G401.6 (cell line): ENCODE data around the gene ARL15.

ENCODE experiments used
- FAIRE-seq: peaks from 2 replicates; lab custom pipeline; 2012; peaks lifted over from hg19 to GRCh38; lab: Jason Lieb, UNC

ARL15 gene

DNA sequence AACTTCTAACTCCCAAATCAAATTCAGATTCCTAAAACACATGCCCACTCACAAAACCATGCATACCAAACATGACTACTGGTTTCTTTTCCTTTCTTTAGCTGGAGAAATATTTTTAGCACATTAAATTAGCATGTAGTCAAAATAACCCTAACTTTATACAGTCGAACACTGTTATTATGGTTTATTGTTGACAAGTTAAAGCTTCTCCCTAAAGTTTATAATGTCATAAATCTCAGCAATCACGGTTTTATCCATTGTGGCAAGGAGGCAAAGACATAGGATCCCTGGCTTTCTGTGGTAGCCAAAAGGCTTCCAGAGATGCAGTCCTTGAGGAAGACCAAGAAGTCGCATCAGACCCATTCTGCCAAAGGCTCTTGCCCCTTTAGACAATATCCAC, 27.5 kb downstream of the ARL15 start:
- no peak for FAIRE-seq

DNA sequence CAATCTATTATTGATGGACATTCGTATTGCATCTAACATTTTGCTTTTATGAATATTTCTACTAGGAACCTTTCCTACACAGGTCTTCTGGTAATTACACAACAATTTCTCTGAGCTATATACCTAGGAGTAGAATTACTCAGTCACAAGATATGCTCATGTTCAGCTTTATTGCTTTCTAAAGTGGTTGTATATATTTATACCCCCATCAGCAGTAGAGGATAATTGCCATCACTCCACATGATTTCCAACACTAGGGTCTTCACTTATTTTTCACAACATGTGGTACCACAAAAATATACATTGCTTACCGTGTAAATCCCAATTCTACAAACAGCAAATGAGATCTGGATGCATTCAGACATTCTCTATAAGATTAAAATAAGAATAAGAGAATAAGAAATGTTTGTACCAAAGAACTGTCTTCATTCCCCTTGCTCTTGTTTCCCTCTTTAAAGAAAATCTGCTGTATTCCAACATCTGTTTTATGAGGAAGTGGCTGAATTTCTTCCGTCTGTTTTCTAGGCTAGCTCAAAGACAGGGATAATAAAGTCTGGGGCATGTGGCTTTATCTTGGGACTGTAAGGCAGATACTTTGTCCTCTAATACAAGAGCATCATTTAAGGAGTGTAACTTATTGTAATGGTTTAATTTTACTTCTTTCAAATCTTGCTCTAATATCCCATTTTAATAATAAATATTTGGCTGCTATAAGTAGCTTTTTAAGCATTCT, 28.2 kb downstream of the ARL15 start:
- FAIRE-seq = no peak

DNA sequence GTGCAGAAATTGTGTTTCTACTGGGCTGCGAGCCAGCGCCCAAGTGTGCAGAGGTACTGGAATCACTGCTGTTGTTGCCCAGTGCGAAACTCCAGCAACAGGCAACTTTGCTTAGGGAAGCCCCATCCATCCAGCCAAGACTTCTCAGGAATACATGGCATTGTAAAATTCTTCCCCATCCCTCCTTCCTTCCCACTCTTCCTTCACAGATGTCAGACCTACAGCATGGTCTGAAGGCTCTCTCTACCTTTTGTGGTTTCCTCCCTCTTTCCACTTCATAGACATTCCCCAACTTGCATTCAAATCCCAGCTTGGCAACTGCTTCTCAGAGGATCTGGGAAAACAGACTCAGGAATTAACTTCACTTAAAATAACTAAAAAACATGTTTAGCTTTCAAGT, 30.4 kb downstream of the ARL15 start:
- no peak for FAIRE-seq

DNA sequence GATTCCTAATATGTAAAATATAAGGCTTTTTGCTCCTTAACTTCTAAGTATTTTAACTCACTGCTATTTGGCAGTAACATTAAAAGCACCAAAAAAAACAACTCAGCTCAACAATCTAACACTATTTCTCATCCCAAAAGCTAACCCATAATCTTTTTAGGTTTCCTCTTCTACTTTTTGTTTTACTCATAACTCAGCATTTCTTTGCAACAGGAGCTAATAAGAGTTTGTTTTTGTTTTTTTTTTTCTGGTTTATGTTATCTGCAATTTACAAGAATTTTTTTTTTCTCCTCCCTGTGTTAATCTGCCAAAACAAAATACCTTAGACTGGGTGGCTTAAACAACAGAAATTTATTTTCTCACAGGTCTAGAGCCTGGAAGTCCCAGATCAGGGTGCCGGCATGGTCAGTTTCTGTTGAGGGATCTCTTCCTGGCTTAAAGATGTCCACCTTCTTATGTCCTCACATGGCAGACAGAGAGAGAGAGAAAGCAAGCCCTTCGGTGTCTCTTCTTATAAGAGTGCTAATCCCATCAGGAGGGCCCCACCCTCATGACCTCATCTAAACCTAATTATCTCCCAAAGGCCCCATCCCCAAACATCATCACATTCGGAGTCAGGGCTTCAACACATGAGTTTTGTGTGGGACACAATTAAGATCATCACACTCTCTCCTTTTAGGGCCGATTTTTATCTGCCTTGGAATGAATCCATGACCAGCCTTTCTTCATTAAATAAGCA, 31.2 kb downstream of the ARL15 start:
- FAIRE-seq = no peak

DNA sequence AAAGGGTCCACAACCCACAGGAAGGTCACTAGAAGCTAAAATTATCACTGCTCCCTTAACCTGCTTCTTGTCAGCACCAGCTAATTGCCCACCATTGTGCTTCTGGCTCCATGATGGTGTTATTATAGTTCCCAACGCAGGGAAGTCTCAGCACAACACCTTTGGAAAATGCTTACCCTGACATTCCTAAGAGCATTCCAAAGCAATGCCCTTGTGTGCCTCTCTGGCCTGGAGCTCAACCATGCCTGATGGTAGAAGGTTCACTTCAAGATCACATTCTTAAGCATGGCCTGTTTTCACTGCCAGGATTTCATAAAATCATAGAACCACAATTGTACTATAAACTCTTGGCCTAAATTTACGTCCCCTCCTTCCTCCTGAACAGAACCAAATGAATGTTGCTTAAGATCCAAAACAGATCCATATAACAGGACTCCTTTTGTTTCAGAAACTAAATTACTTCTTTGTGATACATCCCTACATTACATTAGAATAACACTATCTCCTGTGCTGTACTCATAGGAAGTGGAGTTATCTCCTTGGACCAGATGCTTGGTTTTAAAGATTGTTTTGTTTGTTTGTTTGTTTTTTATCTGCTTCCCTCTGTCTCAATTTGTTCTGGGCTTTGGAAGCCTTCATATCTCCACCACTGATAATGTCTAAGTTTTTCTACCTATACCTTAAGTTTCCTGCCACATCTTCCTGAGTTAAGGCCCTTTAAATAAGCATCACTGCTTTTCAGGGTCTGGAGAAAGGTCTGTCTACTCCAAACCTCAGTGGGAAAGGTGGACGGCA, 32.1 kb downstream of the ARL15 start:
- FAIRE-seq = no peak

DNA sequence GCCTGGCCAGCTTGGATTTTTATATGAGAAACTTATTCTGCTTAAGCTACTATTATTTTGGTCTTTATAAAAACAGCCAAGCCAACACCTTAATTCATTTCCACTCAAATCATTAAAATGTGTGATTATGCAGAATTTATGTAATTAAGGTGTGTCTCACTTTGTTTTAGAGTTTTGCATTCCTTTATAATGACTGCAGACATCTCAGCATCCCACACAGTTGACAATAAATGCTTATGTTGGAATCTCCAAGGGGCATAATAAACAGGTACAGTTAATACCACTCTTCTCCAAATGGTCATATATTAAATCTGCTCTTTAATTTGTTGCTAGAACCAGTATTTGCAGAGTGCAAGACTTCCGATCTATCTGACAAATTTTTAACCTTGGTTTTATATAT, 34.3 kb downstream of the ARL15 start:
- no peak for FAIRE-seq

DNA sequence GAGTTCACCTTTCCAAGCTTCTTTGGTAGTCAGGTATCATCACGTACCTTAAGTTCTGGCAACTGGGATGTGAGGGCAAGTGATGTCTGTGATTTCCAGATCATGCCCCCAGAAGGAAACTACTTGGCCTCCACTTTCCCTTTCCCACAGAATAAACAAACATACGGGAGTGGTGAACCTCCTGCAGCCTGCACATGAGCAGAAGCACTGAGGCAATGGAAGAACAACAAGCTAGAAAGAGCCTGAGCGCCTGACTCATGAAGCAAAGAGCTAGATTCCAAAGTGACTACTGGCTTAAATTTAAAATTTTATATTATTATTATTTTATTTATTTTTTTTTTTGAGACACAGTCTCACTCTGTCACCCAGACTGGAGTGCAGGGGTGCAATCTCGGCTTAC, 35.0 kb downstream of the ARL15 start:
- no peak for FAIRE-seq

DNA sequence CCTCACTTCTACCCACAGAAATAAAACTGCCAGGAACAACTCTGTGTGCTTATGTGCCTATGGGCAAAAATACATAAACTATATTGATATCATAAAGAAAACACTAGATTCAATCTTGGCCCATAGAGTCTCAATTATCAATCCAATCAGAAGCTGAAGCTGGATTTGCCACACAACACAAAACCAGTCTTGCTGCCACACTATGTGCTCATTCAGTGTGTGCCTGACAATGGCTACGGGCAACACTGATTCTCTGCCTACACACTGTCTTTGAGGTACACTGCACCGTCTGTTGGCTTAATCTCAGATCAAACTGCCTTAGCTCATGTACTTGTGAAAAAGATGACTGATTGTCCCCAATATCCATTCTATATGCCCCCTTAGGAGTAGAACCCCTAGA, 35.4 kb downstream of the ARL15 start:
- FAIRE-seq = no peak

DNA sequence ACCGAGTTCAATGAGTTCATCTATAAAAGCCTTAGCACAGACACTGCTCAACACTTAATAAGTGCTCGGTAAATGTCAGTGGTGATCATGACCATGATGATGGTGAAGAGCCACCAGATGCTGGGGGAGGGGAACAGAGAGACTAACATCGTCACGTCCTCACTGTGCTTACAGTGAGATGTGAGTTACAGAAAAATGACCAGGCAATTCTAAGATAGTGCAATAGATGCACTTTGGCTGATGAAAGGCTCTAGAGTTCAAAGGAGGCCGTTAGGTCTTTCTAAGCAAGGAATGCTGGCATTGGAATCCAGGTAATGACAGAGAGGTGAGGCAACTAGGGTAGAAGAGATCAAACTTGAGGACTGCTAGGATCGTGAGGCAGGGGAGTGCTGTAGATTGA, 36.7 kb downstream of the ARL15 start:
- no peak for FAIRE-seq

DNA sequence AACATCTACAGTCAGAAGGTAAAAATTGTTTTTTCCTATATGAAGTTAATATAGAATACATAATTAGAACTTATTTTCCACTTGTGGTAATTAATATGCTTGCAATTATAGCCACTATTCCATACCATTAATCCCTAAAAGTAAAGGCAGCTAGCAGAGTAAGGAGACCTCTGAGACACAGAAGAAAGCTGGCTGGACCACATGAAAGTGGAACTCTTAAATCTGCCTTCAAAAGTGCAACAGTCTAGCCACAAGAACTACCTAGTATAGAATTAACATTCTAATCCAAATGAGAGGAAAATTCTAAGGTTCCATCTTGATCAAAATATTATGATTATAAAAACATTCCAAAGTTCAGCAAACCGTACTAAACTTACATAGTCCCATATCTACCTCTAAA, 37.6 kb downstream of the ARL15 start:
- no peak for FAIRE-seq

DNA sequence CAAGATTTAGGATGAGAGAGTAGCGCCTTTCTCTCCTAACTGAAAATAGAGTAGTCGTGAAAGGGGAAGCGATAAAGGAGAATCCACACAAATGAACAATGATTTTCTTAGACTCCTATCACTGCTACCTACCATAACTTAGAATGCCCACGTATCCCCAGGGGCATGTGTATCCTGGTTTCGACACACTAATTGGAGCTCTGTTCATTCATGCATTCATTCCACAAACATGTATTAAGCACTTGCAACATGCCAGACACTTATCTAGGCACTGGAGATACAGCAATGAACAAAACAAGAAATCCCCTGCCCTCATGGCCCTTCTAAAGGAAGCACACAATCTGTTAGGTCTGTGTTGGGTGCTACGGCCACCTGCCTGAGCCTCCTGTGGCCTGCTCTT, 40.0 kb downstream of the ARL15 start:
- FAIRE-seq = no peak

DNA sequence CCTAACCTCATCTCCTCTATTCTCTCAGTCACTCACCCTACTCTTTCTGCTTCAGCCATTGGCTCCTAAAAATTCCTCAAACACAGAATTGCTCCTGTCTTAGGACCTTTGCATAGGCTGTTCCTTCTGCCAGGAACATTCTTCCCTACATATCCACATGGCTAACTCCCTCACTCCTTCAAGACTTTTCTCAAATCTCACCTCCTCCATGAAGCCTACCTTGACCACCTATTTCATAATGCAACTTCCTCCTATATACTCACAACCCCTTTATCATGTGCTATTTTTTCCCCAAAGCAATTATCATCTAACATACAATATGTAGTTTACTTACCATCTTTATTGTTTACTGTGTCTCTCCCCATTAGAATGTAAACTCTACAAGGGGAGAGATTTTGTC, 45.8 kb downstream of the ARL15 start:
- no peak for FAIRE-seq

DNA sequence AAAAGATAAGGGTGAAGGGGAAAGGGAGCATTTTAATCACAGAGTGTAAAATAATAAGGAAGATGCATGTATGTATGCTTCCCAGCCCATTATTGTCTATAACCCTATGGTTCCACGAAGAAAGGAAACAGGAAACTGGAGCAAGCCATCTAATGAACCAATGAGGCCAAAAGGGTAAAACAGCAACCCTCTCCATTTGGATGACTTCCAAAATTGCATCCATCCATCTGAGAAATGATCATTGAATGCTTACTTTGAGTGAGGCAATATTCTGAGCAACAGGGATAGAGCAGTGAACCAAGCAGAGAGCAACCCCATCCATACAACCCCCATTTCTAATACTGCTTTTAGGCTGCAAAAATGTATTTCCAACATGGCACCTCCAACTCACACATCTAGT, 46.9 kb downstream of the ARL15 start:
- FAIRE-seq = no peak

DNA sequence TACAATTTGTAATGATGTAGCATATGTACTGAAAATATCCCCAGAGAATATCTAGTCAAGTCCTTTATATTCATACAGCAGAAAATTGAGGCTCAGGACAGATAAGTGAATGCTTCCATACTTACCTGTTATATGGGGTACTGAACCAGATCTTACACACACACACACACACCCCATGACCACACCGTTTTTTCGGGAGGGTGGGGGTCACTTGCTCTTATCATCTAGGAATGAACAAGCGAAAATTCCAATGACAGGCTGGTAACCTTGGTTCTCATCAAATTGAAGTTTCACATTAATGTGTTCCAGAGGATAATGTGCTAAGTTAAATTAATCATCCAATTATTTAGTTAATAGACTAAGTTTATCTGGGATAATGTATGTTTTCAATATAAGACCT, 48.8 kb downstream of the ARL15 start:
- FAIRE-seq = no peak

DNA sequence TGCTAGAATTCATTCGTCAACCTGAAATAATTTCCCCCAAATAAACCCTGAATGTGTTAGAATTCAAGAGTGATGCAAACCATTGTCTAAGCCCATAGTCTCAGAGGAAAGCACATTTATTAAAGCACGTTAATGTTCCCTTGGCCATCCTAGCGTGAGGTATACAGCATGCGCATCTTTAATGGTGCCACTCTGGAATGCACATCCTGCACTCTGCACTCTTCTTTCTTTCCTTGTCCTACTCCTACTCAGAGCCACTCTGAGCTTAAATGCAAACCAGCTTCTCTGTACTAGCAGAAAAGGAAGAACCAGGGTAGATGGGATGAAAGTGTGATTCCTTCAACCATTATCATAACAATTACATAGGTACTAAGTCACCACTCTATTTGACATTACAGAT, 50.4 kb downstream of the ARL15 start:
- no peak for FAIRE-seq

DNA sequence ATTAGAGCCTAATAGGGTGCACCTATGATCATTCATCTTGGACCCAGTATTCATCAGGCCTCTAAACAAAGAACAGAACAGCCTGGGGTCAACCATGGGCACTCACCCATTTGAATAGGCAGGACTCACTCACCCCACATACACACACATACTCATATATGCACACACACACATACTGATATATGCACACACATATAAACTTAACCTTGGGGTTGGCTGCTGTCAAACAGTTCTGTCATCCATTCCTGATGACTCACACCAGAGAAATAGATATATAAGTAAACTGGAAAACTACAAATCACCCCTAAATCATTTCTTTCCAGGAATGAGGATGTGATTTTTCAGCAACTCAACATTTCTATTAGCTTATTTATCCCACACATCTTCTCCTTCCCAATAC, 51.3 kb downstream of the ARL15 start:
- no peak for FAIRE-seq

DNA sequence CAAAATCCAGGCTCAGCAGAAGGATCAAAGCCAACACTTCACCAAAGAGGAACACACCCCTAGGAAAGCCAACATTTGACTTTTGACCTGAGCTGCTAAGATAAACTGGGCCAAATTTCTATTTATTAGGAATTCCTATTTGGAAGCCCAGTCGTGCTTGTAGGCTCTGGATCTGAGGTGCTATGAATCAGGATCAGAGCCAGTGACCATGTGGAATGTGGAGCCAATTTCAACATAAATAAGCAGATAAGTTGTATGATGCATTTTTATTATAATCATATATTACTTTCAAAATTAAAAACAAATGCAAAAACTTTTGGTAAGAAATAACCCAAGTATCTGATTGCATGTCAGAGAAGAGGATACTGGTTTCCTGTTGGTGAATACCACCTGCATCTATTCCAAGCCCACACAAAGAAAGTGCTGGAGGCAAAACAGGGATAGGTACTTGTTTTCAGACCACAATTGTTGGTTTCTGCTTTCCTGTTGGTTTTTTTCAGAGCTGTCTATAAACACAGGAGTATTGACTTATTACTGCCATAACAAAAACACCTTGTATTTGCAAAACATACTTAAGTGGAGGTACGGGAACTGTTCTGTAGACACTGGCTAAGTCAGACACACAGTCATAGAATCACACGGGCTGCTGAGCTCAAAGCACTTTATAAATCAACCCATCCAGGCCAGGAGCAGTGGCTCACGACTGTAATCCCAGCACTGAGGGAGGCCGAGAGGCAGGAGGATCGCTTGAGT, 52.8 kb downstream of the ARL15 start:
- no peak for FAIRE-seq

DNA sequence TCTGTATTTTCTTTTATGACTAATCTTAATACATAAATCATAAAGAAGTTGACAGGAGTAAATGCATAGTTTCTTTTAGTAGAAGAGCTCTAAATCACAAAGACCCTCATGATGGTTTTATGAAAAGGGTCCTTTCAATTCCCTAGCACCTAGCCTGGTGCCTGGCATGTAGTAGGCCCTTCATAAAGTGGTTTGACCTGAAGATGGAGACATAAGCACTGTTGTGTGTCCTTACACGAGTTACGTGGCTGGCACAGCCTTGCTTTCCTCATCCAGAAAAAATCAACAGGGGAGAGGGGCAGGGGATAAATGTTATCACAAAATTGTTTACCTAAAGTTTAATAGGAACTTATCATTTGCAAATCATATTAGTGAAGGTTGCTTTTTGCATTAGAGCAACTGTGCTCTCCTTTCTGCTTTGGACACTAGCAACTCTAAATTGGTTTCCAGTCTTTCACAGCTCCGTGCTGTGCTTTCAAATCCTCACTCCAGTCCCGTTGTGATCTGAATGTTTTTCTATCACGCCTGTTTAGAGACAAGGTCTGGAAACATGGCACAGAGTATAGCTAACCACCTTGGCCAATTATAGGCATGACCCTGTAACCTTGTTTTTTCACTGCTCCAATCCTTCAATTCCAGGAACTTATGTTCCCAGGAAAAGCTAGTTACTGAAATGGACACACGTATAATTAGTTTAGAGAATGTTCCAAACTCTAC, 55.7 kb downstream of the ARL15 start:
- FAIRE-seq = no peak

DNA sequence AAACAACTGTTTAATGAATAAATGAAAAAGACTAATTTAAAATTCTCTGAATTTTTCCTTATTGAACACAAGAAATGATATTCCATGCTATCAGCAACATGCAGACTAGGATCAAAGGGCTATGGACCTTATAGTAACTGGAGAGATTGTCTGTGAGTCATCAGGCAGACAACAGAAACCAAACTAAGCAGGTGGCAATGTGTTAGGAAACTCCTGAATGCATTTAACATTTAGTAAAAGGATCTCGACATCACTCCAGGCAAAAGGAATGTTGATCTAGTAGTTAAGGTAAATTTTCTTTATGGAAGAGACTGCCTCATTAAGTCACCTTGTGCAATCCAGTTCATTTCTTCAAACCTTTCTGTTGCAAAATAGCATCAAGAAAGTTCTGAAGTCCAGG, 58.4 kb downstream of the ARL15 start:
- no peak for FAIRE-seq

DNA sequence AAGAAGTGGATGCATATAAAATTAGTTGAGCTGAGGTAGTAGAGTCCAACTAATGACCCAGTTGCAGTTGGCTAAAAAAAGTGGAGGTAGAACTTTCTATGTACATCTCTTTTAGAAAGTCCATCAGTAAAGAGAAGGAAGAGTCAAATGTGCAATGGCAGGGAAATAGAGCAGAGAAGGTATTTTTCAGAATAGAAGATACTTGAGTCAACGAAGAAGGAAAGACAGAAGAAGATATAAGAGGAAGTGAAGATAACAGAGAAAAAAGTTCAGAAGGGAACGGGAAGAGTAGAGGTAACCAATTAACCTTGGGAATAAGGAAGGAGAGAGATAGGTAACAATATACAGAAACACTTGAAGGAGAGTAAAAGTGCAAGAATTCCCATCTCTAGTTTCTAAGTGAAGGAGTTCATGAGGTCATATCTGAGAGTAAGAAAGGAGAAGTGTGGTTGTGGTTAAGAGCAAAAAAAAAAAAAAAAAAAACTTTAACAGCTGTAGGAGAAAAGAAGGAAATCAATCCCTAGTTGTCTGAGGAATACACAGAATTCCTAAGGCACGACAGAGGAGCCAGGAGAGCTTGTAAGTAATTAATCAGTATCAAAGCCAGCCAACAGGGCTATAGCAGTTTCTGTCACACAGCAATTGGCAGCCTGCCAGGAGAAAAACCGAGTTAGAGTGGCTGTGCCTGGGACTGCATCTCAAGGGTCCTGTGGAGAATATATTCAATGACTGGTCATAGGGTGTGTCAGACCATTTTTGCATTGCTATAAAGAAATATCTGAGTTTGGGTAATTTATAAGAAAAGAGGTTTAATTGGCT, 61.0 kb downstream of the ARL15 start:
- no peak for FAIRE-seq

DNA sequence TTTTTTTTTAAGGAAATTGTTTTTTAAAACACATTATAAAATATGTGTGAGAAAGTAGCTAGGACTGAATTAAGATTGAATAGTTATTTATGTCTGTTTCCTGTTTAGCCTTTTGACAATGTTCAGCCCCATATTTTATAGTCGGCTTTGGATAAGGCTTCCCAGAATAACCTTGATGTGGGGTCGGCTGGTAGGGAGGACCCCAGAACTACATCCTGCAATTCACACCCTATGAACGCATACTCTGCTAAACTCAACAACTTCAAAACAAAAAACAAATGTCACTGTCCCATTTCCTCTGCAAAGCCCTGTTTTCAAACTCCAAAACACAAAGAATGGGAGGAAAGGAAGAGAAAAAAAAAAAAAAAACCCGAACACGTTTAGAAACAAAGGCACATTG, 63.1 kb downstream of the ARL15 start:
- no peak for FAIRE-seq
